SK-N-SH (cell line): ENCODE measurements around the gene KLHL35. TPM values are rescaled to one million over a fixed set of nuclear protein-coding genes. Genes with fewer than 3 reads are reported as not detected.

ENCODE experiments used
- CTCF ChIA-PET: fragments of 300-600, 350-600 bp; formaldehyde crosslinking; extraction: SDS; loops from one replicate; lab custom pipeline; 2021; lab: Yijun Ruan, JAX
- POLR2A ChIA-PET: fragments of 350-600 bp; sonication (Branson Sonifier 250); formaldehyde crosslinking; extraction: SDS; loops from one replicate; lab custom pipeline; 2020; ENCODE audit warnings: antibody characterized with exemption, inconsistent platforms; lab: Yijun Ruan, JAX
- DNase-seq: peaks from one replicate; pipeline ENCODE4 v3.0.0; 2012
- H2AFZ ChIP-seq: fragments of 200-600 bp; sonication (generic); 2 replicates; pipeline ENCODE4 v1.8.1; 2016; ENCODE audit warnings: antibody characterized with exemption, mild to moderate bottlenecking, low read depth
- H3F3A ChIP-seq: fragments of 200-600 bp; sonication (generic); replicated peaks from 2 replicates; pipeline ENCODE3; 2016; ENCODE audit warnings: antibody characterized with exemption, mild to moderate bottlenecking; ENCODE audit not compliant: insufficient read depth
- H3K27ac ChIP-seq, 2 experiments: fragments of 200-500 bp in 1 of 2; fragments of 200-600 bp in 1 of 2; sonication (Bioruptor generic) in 1 of 2; sonication (generic), shearing (Covaris generic) in 1 of 2; 2 replicates each; pipeline versions ENCODE4 v1.5.1 to v1.6.1; 2014 to 2016; ENCODE audit warnings: low read depth in 2 of 2, inconsistent platforms in 1 of 2, low read length in 1 of 2, mild to moderate bottlenecking in 1 of 2, mixed read lengths in 1 of 2
- H3K27me3 ChIP-seq: fragments of 200-600 bp; sonication (generic), shearing (Covaris generic); 2 replicates; pipeline ENCODE4 v1.6.1; 2016; ENCODE audit warnings: mixed run types; ENCODE audit not compliant: insufficient read depth
- H3K36me3 ChIP-seq, 2 experiments: fragments of 200-500 bp in 1 of 2; fragments of 200-600 bp in 1 of 2; sonication (Bioruptor generic) in 1 of 2; sonication (generic) in 1 of 2; replicated peaks in 1 of 2; 2 replicates each; pipeline versions ENCODE3 to v1.5.1; 2014 to 2016; ENCODE audit warnings: low read length in 1 of 2, mild to moderate bottlenecking in 1 of 2; ENCODE audit not compliant: insufficient read depth in 2 of 2, control insufficient read depth in 1 of 2
- H3K4me1 ChIP-seq, 2 experiments: fragments of 200-500 bp in 1 of 2; fragments of 200-600 bp in 1 of 2; sonication (Bioruptor generic) in 1 of 2; sonication (generic), shearing (Covaris generic) in 1 of 2; 2 replicates each; pipeline versions ENCODE4 v1.5.1 to v1.6.1; 2014 to 2016; ENCODE audit warnings: low read depth in 1 of 2, low read length in 1 of 2, mixed run types in 1 of 2; ENCODE audit not compliant: insufficient read depth in 2 of 2, control insufficient read depth in 1 of 2
- H3K4me2 ChIP-seq: fragments of 200-600 bp; sonication (generic), shearing (Covaris generic); 2 replicates; pipeline ENCODE4 v1.6.1; 2017; ENCODE audit warnings: mixed run types
- H3K4me3 ChIP-seq, 2 experiments: fragments of 200-500 bp in 1 of 2; fragments of 200-600 bp in 1 of 2; sonication (Bioruptor generic) in 1 of 2; sonication (generic), shearing (Covaris generic) in 1 of 2; 2 replicates each; pipeline versions ENCODE4 v1.5.1 to v1.8.1; 2014 to 2016; ENCODE audit warnings: low read depth in 2 of 2, inconsistent platforms in 1 of 2, low read length in 1 of 2, mild to moderate bottlenecking in 1 of 2, mixed read lengths in 1 of 2, moderate library complexity in 1 of 2
- H3K79me2 ChIP-seq: fragments of 200-600 bp; sonication (generic); 2 replicates; pipeline ENCODE4 v1.8.1; 2017; ENCODE audit warnings: mild to moderate bottlenecking; ENCODE audit not compliant: insufficient read depth
- H3K9ac ChIP-seq: fragments of 200-600 bp; sonication (generic); 2 replicates; pipeline ENCODE4 v1.6.1; 2017; ENCODE audit warnings: mixed run types
- H3K9me2 ChIP-seq: fragments of 200-600 bp; sonication (generic); 2 replicates; pipeline ENCODE4 v1.6.1; 2017; ENCODE audit warnings: mixed run types
- H3K9me3 ChIP-seq: fragments of 200-600 bp; sonication (generic); 2 replicates; pipeline ENCODE4 v1.6.1; 2017; ENCODE audit warnings: mixed run types, mild to moderate bottlenecking, moderate library complexity
- H4K20me1 ChIP-seq: fragments of 200-600 bp; sonication (generic); 2 replicates; pipeline ENCODE4 v1.6.1; 2017; ENCODE audit warnings: mild to moderate bottlenecking, mixed run types; ENCODE audit not compliant: insufficient read depth
- CHD2 ChIP-seq: fragments of 150-350 bp; IDR thresholded peaks from 2 replicates; pipeline ENCODE4 v1.6.1; 2018; ENCODE audit warnings: low read length; ENCODE audit not compliant: partially characterized antibody
- EP300 ChIP-seq, 2 experiments: IDR thresholded peaks; 2 replicates each; pipeline versions ENCODE4 v1.4.0 to v1.6.1; 2012; ENCODE audit warnings: borderline replicate concordance in 1 of 2, low read depth in 1 of 2, low read length in 1 of 2
- EZH2phosphoT487 ChIP-seq: fragments of 200-600 bp; sonication (generic); IDR thresholded peaks from 2 replicates; pipeline ENCODE4 v1.6.1; 2017; ENCODE audit warnings: low read depth, mixed run types, mild to moderate bottlenecking, antibody characterized with exemption, moderate library complexity, borderline replicate concordance
- MXI1 ChIP-seq: IDR thresholded peaks from 2 replicates; pipeline ENCODE4 v1.6.1; 2012; ENCODE audit warnings: mild to moderate bottlenecking, low read depth, low read length, improper control_type of control experiment
- NFIC ChIP-seq: IDR thresholded peaks from 2 replicates; pipeline ENCODE4 v1.4.0; 2012; ENCODE audit warnings: borderline replicate concordance
- NRF1 ChIP-seq: IDR thresholded peaks from 2 replicates; pipeline ENCODE4 v1.6.1; 2012; ENCODE audit warnings: low read depth, mild to moderate bottlenecking, low read length
- SIN3A ChIP-seq: IDR thresholded peaks from 2 replicates; pipeline ENCODE4 v1.6.1; 2012; ENCODE audit warnings: low read depth, mild to moderate bottlenecking, low read length, moderate library complexity, borderline replicate concordance
- WGBS: methylation state at CpG from one replicate; pipeline ENCODE4 v1.1.6; 2017; ENCODE audit warnings: low lambda C conversion rate; 5-methylcytosine and 5-hydroxymethylcytosine counted together
- polyA plus RNA-seq, 3 experiments: library from polyadenylated mRNA; depleted of rRNA; stranded (reverse); fragments of >200 nt; gene quantifications; 2 replicates each; pipeline ENCODE4 v1.2.3, GENCODE V29; 2012
- TF ChIP-seq, protein P1 (sequence below): fragments of 150-350 bp; IDR thresholded peaks from 2 replicates; pipeline ENCODE4 v1.6.1; 2017; ENCODE audit warnings: antibody characterized with exemption, low read length, low read depth, borderline replicate concordance
- TF ChIP-seq, protein P2 (sequence below): fragments of 200-600 bp; sonication (generic); IDR thresholded peaks from 2 replicates; pipeline ENCODE4 v1.6.1; 2017; ENCODE audit warnings: antibody characterized with exemption, mild to moderate bottlenecking, moderate library complexity
- TF ChIP-seq, protein P3 (sequence below): IDR thresholded peaks from 2 replicates; pipeline ENCODE4 v1.4.0; 2012; ENCODE audit warnings: low read depth

The KLHL35 gene
- polyA plus RNA-seq, 1 of the 3 experiments (the other 2 are of a cell fraction) = 1.7 TPM

DNA sequence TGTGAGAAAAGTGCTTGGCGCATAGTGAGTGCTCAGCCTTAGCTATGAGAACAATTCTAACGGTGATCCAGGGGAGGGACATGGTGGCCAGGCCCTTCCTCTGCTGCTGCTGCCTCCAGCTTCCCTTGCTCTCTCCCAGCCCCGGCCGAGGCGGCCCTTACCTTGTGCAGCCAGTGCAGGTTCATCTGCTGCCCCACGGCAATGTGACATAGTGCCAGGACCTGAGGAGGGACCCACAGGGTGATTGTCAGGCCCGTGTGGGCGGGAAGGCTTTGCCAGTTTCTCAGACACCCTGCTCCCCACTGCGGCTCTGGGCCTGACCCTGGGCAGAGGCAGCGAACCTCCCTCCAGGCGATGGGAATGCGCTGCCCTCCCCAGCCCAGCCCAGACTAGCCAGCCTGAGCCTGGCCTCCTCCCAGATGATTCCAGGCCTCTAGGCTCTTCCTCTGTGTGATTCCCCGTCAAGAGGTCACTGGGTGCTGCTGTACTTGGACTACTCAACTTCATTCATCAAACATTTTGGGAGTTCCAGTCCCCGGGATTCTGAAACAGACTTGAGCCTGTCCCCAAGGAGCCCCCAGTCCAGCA lies 23.7 kb upstream of the KLHL35 start (continued):
- TF ChIP-seq, protein P1, sequence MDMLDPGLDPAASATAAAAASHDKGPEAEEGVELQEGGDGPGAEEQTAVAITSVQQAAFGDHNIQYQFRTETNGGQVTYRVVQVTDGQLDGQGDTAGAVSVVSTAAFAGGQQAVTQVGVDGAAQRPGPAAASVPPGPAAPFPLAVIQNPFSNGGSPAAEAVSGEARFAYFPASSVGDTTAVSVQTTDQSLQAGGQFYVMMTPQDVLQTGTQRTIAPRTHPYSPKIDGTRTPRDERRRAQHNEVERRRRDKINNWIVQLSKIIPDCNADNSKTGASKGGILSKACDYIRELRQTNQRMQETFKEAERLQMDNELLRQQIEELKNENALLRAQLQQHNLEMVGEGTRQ = no peak

- Histone ChIP-seq H3K79me2 (no peaks in the 10 kb centered on the region), H3K4me2 (no peak overlapping the region), H2AFZ (no peak overlapping the region), H3K27me3 (no peaks in the 10 kb centered on the region), H3K9me3 (no peaks in the 10 kb centered on the region), H3F3A (no peaks in the 10 kb centered on the region), H3K36me3 (no peaks in the 10 kb centered on the region), H4K20me1 (no peaks in the 10 kb centered on the region), H3K9me2 (no peaks in the 10 kb centered on the region), H3K4me3 (no peak overlapping the region), H3K4me1 (no peaks in the 10 kb centered on the region; a peak in 1 of 4 replicates), H3K27ac (no peak overlapping the region), H3K9ac (no peak overlapping the region)
- 71% methylated on average over 3 of the region's 5 CpGs for WGBS
- ChIA-PET POLR2A (no interaction called here), CTCF (interaction anchor here (1.0 to 11.1 kb wide), 8 partner anchors 10 to 128 kb away, joined by 3 to 66 read pairs (median 7); partner anchors contain the start of gene GDPD5)
- TF ChIP-seq MXI1 = no peak
- no peak for TF ChIP-seq SIN3A
- no peak for TF ChIP-seq CHD2
- TF ChIP-seq EZH2phosphoT487 = no peak
- TF ChIP-seq EP300 (IDR thresholded peaks at IDR 0.05; ENCODE audit: borderline replicate concordance in 1 of 2, low read depth in 1 of 2, low read length in 1 of 2) = no peak
- TF ChIP-seq NRF1 = no peak
- TF ChIP-seq, protein P2, sequence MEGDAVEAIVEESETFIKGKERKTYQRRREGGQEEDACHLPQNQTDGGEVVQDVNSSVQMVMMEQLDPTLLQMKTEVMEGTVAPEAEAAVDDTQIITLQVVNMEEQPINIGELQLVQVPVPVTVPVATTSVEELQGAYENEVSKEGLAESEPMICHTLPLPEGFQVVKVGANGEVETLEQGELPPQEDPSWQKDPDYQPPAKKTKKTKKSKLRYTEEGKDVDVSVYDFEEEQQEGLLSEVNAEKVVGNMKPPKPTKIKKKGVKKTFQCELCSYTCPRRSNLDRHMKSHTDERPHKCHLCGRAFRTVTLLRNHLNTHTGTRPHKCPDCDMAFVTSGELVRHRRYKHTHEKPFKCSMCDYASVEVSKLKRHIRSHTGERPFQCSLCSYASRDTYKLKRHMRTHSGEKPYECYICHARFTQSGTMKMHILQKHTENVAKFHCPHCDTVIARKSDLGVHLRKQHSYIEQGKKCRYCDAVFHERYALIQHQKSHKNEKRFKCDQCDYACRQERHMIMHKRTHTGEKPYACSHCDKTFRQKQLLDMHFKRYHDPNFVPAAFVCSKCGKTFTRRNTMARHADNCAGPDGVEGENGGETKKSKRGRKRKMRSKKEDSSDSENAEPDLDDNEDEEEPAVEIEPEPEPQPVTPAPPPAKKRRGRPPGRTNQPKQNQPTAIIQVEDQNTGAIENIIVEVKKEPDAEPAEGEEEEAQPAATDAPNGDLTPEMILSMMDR = no peak
- no peak for TF ChIP-seq NFIC
- TF ChIP-seq, protein P3, sequence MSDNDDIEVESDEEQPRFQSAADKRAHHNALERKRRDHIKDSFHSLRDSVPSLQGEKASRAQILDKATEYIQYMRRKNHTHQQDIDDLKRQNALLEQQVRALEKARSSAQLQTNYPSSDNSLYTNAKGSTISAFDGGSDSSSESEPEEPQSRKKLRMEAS = no peak
- DNase-seq = no peak
These were observed 22.0 kb upstream of the KLHL35 start for GRCh38 chr11:75454987-75455386.
